PC-3 (cell line): ENCODE measurements around the gene MSH2.

ENCODE experiments used
- EZH2 ChIP-seq: fragments of 300-600 bp; sonication (generic); IDR thresholded peaks from one replicate; pipeline ENCODE4 v1.6.1; 2017; ENCODE audit warnings: antibody characterized with exemption, mild to moderate bottlenecking, low read length; ENCODE audit not compliant: unreplicated experiment
- EZH2phosphoT487 ChIP-seq: fragments of 300-600 bp; sonication (generic); IDR thresholded peaks from 2 replicates; pipeline ENCODE4 v1.6.1; 2018; ENCODE audit warnings: mild to moderate bottlenecking, antibody characterized with exemption, low read length, borderline replicate concordance
- TF ChIP-seq, protein P1 (sequence below): fragments of 300-600 bp; sonication (generic); conservative IDR thresholded peaks from 2 replicates; pipeline ENCODE4 v1.5.1; 2017; ENCODE audit warnings: antibody characterized with exemption, low read depth, mild to moderate bottlenecking, low read length

DNA sequence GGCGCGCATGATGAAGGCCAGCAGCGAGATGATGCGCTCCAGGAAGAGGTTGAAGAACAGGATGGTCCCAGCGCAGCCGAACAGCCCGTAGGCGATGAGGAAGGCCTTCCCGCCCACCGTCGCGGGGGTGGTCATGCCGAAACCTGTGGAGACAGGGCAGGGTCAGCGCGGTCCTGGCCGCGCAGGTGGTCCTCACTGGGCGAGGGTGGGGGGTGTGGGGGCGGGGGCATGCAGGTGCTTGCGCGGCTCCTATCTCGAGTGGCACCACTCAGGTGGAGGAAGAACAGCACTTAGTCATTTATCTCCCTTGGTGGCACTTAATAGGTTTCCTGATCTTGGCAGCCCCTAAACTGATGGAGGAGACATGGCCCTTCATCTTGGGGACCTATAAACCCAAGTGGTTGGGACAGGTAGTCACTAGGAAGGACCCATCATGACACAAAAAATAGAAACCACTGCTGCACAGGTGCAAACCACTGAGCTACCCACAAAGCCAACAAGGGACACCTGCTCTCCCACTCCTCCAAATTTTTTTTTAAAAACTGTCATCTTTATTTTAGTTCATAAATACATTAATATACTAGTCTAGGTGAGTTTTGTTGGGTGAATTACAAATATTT lies 118.8 kb downstream of the MSH2 start:
- TF ChIP-seq, protein P1, sequence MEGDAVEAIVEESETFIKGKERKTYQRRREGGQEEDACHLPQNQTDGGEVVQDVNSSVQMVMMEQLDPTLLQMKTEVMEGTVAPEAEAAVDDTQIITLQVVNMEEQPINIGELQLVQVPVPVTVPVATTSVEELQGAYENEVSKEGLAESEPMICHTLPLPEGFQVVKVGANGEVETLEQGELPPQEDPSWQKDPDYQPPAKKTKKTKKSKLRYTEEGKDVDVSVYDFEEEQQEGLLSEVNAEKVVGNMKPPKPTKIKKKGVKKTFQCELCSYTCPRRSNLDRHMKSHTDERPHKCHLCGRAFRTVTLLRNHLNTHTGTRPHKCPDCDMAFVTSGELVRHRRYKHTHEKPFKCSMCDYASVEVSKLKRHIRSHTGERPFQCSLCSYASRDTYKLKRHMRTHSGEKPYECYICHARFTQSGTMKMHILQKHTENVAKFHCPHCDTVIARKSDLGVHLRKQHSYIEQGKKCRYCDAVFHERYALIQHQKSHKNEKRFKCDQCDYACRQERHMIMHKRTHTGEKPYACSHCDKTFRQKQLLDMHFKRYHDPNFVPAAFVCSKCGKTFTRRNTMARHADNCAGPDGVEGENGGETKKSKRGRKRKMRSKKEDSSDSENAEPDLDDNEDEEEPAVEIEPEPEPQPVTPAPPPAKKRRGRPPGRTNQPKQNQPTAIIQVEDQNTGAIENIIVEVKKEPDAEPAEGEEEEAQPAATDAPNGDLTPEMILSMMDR, result no peak
- TF ChIP-seq EZH2 (no peak), EZH2phosphoT487 (no peak)
